Fibroblast of the aortic adventitia (primary cell): ENCODE data around the gene JARID2. TPM values are rescaled to one million over a fixed set of nuclear protein-coding genes. Genes with fewer than 3 reads are reported as not detected.

Experiments
- DNase-seq: peaks from one replicate; pipeline ENCODE4 v3.0.0-alpha.2; 2010; ENCODE audit warnings: low read depth
- H3K4me3 ChIP-seq: 2 replicates; pipeline ENCODE4 v1.5.1; 2011; ENCODE audit warnings: low read depth, mild to moderate bottlenecking, control low read depth, low read length, moderate library complexity
- total RNA-seq: library from RNA; depleted of rRNA; stranded (reverse); fragments of >200 nt; gene quantifications from 2 replicates; pipeline ENCODE4 v1.2.3, GENCODE V29; 2012; ENCODE audit warnings: low replicate concordance
- TF ChIP-seq, protein P1 (sequence below): IDR thresholded peaks from 2 replicates; pipeline ENCODE4 v1.5.1; 2011; ENCODE audit warnings: mild to moderate bottlenecking, low read length, control low read depth, inconsistent platforms; ENCODE audit not compliant: insufficient read depth

JARID2 gene
- total RNA-seq, 1 donor, result 8.3 TPM

DNA sequence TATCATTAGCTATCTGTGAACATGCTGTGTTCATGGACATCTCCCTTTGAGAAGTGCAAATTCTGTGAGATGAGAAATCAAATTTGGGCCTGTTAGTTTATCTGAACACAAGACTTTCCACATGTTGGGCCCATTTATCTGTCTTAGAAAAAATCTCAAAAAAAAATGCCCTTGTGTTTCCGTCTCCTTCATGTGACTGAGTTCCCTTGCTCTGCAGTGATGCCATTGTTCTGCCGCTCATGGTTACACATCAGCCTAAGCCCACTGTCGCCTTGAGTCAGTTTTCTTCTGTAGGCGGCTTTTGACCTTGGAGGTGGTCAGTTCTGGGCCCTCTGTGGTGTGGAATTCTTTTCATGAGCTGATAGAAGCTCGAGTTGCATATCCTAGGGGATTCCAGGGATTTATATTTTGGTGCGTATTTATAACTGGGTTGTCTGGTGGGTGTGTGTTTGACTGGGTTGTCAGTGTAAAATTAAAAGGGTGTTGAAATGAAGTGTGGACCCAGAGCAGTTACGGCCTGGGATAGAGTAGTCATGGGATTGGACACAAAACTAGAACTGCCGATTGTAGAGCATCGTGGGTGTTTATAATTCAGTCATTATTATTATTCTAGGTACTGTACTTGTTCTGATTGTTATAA is 156.7 kb downstream of the JARID2 start:
- TF ChIP-seq, protein P1, sequence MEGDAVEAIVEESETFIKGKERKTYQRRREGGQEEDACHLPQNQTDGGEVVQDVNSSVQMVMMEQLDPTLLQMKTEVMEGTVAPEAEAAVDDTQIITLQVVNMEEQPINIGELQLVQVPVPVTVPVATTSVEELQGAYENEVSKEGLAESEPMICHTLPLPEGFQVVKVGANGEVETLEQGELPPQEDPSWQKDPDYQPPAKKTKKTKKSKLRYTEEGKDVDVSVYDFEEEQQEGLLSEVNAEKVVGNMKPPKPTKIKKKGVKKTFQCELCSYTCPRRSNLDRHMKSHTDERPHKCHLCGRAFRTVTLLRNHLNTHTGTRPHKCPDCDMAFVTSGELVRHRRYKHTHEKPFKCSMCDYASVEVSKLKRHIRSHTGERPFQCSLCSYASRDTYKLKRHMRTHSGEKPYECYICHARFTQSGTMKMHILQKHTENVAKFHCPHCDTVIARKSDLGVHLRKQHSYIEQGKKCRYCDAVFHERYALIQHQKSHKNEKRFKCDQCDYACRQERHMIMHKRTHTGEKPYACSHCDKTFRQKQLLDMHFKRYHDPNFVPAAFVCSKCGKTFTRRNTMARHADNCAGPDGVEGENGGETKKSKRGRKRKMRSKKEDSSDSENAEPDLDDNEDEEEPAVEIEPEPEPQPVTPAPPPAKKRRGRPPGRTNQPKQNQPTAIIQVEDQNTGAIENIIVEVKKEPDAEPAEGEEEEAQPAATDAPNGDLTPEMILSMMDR, result no peak
- no peak for DNase-seq
- H3K4me3 ChIP-seq, result no peak overlapping the region

DNA sequence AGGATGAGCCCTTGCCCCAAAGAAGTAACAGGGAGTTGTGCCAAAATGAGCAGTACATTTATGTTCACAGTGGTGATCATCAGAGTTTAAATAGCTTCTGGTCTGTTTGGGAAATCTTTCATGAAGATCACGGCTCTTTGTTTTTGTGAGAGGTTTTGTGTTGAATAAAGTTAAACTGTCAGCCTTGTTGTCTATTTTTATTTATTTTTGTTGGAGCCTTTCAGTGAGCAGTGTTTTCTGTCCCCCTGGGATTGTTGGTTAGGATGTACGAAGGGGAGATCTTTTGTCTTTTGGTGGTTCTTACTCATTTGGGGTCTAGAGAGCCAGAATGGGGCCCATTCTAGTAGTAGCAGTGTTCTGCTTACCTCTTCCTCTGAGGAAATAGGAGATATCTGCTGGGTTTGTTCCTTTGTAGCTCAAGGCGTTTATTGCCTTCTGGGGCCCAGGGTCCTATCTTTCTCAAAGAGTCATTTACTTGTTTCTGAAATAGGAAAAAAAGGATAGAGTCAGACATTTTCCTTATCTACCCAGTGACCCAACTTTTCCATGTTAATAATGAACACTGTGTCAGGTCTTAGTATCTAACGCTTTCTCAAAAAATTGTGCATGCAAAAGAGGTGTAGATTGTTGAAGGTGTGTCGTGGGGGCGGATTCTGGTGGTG is 157.4 kb downstream of the JARID2 start:
- TF ChIP-seq, protein P1, result no peak
- DNase-seq, result no peak
- H3K4me3 ChIP-seq, result no peak overlapping the region

DNA sequence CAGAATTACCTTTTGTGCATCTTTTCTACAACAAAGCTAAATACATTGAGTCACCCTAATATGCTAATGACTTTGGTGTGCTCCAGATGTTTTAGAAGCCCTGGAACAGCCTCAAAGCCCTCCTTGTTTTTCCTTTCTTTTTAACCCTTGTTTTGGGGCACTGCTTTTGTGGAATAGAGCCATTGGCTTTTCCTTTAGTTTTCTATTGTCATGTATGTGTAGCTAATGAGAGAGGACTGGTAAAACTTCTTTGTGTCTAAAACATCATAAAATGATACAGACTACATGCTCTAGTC is 158.8 kb downstream of the JARID2 start:
- TF ChIP-seq, protein P1, result no peak
- no peak for DNase-seq
- no peak overlapping the region for H3K4me3 ChIP-seq

DNA sequence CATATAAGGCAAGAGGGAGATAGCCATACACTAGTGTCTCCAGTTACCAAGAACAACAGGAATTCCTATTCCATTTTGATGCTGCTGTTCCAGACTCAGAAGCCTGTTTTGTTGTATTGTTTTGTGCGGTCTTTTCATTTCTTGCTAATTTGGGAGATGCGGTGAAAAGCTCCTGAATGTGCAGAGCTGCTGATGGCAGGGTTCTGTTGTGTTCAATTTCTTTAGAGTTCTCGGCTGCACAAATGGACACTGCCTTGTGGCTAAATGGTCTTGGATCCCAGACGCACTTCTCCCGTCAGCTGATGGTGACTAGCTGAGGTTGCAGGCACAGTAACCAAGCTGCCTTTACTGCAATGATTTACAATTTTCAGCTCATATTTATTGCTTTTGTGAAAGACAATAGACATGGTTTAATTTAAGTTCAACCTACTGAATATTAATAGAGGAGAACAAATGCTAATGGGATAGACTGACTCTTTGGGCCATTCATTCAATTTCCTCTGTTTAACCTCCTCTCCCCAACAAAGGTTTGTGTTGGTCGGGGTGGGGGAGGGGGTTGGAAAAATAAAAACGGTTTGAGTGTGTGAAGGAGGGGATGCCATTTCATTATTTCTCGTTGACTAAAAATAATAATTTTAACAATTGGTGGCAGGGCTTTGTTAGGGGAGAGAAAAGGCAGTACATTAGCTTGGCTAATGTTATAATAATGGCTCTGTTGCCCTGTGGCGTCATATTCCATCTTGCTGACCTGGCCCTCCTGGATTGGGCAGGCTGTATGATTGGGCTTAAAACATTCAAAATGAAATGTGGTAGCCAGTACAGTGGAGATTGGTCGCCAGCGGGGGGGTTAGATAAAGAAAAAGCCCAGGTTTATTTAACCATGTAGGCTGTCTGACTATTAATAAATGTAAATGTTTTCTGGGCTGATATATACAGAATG is 159.5 kb downstream of the JARID2 start:
- TF ChIP-seq, protein P1, result no peak
- H3K4me3 ChIP-seq, result no peak overlapping the region
- no peak for DNase-seq

DNA sequence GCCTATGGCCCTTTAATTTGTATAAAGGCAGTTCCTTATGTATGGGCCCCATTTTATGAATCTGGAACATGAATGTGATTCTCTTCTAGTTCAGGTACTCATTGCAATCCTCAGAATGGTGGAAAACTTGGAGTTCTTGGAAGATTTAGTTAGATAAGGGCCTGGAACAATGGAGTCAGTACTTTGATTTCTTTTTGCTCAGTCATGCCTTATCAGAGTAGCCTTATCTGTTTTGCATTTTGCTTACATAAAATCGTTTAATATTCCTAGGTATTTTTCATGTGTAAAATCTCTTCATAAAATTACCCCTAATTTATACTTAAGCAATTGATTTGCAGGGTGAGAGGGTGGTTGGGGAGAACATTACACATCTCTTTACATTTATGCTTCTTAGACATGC is 160.6 kb downstream of the JARID2 start:
- DNase-seq, result no peak
- H3K4me3 ChIP-seq, result no peak overlapping the region
- TF ChIP-seq, protein P1, result no peak

DNA sequence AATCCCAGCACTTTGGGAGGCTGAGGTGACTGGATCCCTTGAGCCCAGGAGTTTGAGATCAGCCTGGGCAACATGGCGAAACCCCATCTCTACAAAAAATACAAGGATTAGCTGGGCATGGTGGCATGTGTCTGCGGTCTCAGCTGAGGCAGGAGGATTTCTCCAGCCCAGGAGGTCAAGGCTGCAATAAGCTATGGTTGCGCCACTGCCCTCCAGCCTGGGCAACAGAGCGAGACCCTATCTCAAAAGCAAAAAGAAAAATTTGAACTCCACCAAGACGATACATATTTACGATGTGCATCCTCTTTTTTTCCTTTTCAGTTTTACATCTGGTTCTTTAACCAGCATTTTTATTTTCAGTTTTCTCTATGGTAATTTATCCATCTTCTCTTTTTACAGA is 162.1 kb downstream of the JARID2 start:
- H3K4me3 ChIP-seq, result no peak overlapping the region
- TF ChIP-seq, protein P1, result no peak
- DNase-seq, result no peak
